Lower leg skin (tissue), 4 donors: Measurements from ENCODE around the gene SWI5. TPM values are rescaled to one million over a fixed set of nuclear protein-coding genes. Genes with fewer than 3 reads are reported as not detected.

Experiments used
- DNase-seq, 2 donors: peaks; one replicate each; pipeline ENCODE4 v3.0.0-alpha.2; 2019; ENCODE audit warnings: low spot score in 2 of 2
- H3K4me3 ChIP-seq: fragments of 200-600 bp; sonication (generic); 2 replicates; pipeline ENCODE4 v1.5.1; 2017; ENCODE audit warnings: mild to moderate bottlenecking, low read depth; ENCODE audit not compliant: poor library complexity, severe bottlenecking
- CTCF ChIP-seq, 3 donors: fragments of 450-650 bp; IDR thresholded peaks; one replicate each; pipeline ENCODE4 v1.5.1; 2016; ENCODE audit warnings: antibody characterized with exemption in 3 of 3, mild to moderate bottlenecking in 3 of 3, moderate library complexity in 2 of 3
- POLR2A ChIP-seq, 2 donors: fragments of 450-650 bp; IDR thresholded peaks; one replicate each; pipeline ENCODE4 v1.6.1; 2016 to 2017; ENCODE audit warnings: antibody characterized with exemption in 2 of 2, mild to moderate bottlenecking in 1 of 2, moderate library complexity in 1 of 2
- whole genome bisulfite sequencing, 2 donors: methylation state at CpG; one replicate each; pipeline ENCODE4 v1.1.5; 2018; 5-methylcytosine and 5-hydroxymethylcytosine counted together
- intact Hi-C: fragments of 100-400 bp; cut with DNase I; formaldehyde crosslinking; loops from one replicate; pipeline ENCODE4 v1.15.0; 2023; ENCODE audit warnings: low total_unique reads
- microRNA counts, 2 donors: library from miRNA; unstranded; fragments of <30 nt; microRNA quantifications; one replicate each; lab custom pipeline; 2016
- microRNA-seq, 2 donors: library from miRNA; unstranded; fragments of <30 nt; microRNA quantifications; one replicate each; pipeline ENCODE4, GENCODE V29; 2016; ENCODE audit warnings: borderline replicate concordance in 2 of 2, borderline number of aligned reads in 1 of 2
- total RNA-seq, 4 donors: library from RNA; depleted of rRNA; stranded (reverse); fragments of >200 nt; gene quantifications; one replicate each; pipeline ENCODE4 v1.1.0, GENCODE V29; 2016

SWI5 gene
- total RNA-seq, 4 donors from 2014 or later, result 12.3 to 31.1 (median 24.8) TPM

DNA sequence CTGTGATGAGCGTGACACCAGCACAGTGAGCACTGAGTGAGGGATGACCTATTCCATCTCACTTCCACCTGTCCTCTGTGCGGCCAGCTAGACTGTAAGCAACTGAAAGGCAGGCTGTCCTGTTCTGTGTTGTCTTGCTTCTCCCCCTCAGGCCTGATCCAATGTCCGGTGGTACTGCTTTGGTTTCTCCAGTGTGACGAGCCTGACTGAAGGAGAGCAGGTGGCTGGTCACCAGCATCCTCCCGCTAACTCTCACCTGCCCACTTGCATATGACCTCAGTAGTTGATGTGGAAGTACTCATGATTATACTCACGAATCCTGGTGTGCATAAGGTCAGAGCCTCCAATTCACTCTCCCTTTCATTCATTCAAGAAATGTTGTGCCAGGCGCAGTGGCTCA lies 61.9 kb downstream of the SWI5 start:
- no peak for TF ChIP-seq POLR2A (IDR thresholded peaks at IDR 0.05)
- no peak for TF ChIP-seq CTCF (IDR thresholded peaks at IDR 0.05)
- no peak overlapping the region for H3K4me3 ChIP-seq
- 95% methylated on average over 7 of the region's 7 CpGs for WGBS, 2 donors
- intact Hi-C loops, result no loop called here
- no peak for DNase-seq

MicroRNA genes within 50 kb of the gene (microRNA counts, 767-probe panel; counts per million panel counts)
- 14,672 to 16,533 counts per million in 2 donors for microRNA hsa-miR-199b-5p (lab: Ali Mortazavi, UCI)
- 0 to 358 counts per million in 2 donors for microRNA hsa-miR-3154 (lab: Ali Mortazavi, UCI)

Small RNA genes within 50 kb of the gene (microRNA-seq; reads per million reads assigned to microRNA genes)
- gene MIR199B (2,461 to 2,677 reads per million in 2 donors), gene MIR3154 (0 to 1.1 reads per million in 2 donors)

Other genes with a start within 250 kb of the SWI5 start
- 10 to 100 TPM in 1 of 4 donors, 1 to 10 TPM in 3; 8.6 to 10.8 (median 9.6) TPM for gene NAIF1, start 209.0 kb upstream of the SWI5 start, total RNA-seq
- gene SLC25A25, start 208.0 kb upstream of the SWI5 start, total RNA-seq, result 10 to 100 TPM; 26.4 to 40.3 (median 32.0) TPM
- 10 to 100 TPM; 32.6 to 66.5 (median 56.3) TPM for gene PTGES2, start 148.5 kb upstream of the SWI5 start, total RNA-seq
- 10 to 100 TPM in 2 of 4 donors, 1 to 10 TPM in 2; 3.7 to 33.8 (median 19.1) TPM for gene LCN2, start 126.8 kb upstream of the SWI5 start, total RNA-seq
- 100 to 1,000 TPM; 288 to 606 (median 392) TPM for gene BBLN, start 116.0 kb upstream of the SWI5 start, total RNA-seq
- 100 to 1,000 TPM in 1 of 4 donors, 10 to 100 TPM in 3; 71.6 to 135 (median 83.9) TPM for gene CIZ1, start 84.7 kb upstream of the SWI5 start, total RNA-seq
- gene DNM1, start 72.9 kb upstream of the SWI5 start, total RNA-seq, result 10 to 100 TPM in 1 of 4 donors, 1 to 10 TPM in 3; 6.9 to 11.4 (median 9.0) TPM
- 100 to 1,000 TPM in 3 of 4 donors, 10 to 100 TPM in 1; 81.8 to 123 (median 116) TPM for gene GOLGA2, start 269 bp upstream of the SWI5 start, total RNA-seq
- gene TRUB2, start 46.2 kb downstream of the SWI5 start, total RNA-seq, result 10 to 100 TPM; 10.8 to 13.9 (median 11.5) TPM
- gene COQ4, start 46.6 kb downstream of the SWI5 start, total RNA-seq, result 100 to 1,000 TPM in 2 of 4 donors, 10 to 100 TPM in 2; 80.4 to 120 (median 99.4) TPM
- gene SLC27A4, start 64.3 kb downstream of the SWI5 start, total RNA-seq, result 100 to 1,000 TPM in 1 of 4 donors, 10 to 100 TPM in 3; 64.7 to 105 (median 73.3) TPM
- 10 to 100 TPM; 24.3 to 37.7 (median 31.1) TPM for gene URM1, start 95.1 kb downstream of the SWI5 start, total RNA-seq
- gene CERCAM, start 144.6 kb downstream of the SWI5 start, total RNA-seq, result 10 to 100 TPM in 1 of 4 donors, 1 to 10 TPM in 3; 5.6 to 21.3 (median 7.3) TPM
- 10 to 100 TPM; 15.0 to 22.1 (median 18.0) TPM for gene ODF2, start 179.7 kb downstream of the SWI5 start, total RNA-seq
- 10 to 100 TPM; 28.6 to 44.3 (median 30.8) TPM for gene GLE1, start 228.4 kb downstream of the SWI5 start, total RNA-seq